ENCODE measurements around the gene CD109.
A peak's percentile ranks its signal among the peaks of the same experiment; 100 is the strongest.
"Not testable (repeated sequence)": the region's sequence is repeated elsewhere in the genome, so short reads cannot be mapped to it uniquely, and the experiment has no call there.

Gene CD109

DNA sequence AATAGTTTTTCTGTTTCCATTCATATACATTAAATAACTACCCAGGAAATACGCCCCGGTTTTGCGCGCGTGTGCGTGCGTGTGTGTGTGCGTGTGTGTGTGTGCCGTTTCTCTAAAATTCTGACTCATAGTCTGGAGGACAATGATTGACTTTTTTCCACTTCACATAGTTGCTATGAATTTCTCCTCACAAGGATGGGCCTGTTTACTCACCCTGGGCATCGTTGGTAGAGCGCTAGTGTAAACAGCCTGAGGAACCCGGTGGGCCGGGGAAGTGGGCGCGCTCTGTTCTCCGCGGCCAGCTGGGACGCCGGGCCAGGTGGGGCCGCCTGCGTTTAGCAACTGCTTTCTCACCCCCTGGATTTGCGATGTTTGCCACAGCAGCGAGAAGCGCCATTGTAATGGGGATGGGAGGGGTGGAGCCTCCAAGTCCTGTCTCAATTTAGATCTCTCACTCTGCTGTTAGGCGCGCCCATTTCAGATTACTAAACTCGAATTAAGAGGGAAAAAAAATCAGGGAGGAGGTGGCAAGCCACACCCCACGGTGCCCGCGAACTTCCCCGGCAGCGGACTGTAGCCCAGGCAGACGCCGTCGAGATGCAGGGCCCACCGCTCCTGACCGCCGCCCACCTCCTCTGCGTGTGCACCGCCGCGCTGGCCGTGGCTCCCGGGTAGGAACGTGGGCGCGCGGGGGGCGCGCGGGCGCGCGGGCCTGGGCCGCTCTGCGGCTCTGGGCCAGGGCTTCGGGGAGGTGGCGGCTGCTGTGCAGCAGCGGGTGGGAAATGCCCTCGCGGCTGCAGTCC lies at the start of gene CD109:
Gene CD109 (plus strand): TSS at position 585 of the 803 bp plus-strand sequence. CDS start 13 bp downstream, at position 598.
- peak; percentile 88 for DNase-seq (ENCODE audit: low read depth)

DNA sequence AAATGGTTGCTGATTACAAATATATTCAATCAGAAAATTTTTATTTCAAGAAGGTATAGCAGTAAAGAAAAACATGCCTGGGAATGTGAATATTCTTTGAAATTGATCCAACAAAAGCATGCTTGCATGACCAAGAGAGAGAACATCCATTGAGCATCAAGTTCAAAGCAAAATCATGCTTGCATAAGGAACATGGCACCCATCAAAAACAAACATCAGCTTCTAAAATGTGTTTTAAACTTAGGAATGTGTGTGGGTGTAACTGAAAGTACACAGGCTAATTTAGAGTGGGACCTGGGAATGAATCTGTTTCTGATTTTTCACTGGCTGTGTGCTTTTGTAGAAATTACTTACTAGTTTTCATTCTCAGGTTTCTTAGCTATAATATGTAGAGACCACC lies 47.8 kb upstream of the CD109 start:
- DNase-seq (ENCODE audit: low read depth) = no peak

DNA sequence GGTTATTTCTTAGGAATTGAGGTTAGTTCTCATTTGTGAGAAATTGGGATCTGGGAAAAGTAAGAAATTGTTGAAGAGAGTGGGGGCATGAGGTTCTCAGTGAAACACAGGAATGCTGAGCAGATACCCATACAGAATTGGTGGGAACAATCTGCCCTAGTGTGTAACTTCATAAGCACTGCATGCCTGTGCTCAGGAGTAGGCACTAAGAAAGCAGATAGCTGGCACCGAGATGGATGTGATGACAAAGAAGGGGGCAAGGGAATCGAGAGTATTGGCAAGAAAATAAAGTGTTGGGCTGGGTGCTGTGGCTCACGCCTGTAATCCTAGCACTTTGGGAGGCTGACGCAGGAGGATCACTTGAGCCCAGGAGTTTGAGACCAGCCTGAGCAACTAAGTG lies 46.2 kb upstream of the CD109 start:
- no peak for DNase-seq (ENCODE audit: low read depth)

DNA sequence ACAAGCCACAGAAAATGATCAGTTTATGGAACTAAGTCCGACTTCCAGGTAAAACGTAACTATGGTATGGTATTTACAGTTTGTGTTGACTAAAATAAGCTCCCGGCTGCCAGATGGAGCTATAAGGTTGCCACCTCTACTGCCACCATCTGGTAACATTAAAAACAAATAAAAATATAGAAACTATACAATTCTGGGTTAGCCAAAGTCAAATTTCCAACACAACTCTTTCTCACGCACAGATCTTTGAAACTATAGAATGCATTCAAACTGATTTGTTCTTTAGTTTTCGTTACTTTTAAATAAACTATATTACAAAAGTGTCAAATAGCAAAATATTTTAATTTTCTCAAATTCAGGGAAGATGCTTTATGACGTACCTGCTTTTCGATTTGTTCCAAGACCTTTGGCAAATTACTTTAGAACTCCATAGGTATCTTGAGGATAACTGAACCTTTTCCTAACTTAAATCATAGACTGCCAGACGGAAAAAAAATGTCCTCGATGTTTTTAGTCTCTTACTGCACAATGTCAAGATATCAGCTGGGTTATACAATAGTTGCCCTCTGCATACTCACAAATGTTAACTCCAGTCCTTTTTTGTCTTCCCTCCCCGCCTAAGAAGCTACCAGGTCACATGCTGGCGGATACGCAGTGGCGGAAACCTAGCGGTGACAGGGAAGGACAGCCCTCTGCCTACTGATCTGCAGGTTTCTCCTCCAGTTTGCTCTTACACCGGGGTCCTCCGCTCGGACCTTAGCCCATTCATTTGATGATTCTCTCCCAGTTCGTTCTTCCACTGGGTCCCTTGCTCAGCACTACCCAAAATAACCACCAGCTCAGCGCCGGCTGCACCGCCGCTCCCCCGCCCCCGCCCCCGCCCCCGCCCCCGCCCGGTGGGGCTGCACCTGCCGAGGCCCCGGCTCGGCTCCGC lies 43.1 kb upstream of the CD109 start:
- peak; percentile 75 for DNase-seq (ENCODE audit: low read depth)

DNA sequence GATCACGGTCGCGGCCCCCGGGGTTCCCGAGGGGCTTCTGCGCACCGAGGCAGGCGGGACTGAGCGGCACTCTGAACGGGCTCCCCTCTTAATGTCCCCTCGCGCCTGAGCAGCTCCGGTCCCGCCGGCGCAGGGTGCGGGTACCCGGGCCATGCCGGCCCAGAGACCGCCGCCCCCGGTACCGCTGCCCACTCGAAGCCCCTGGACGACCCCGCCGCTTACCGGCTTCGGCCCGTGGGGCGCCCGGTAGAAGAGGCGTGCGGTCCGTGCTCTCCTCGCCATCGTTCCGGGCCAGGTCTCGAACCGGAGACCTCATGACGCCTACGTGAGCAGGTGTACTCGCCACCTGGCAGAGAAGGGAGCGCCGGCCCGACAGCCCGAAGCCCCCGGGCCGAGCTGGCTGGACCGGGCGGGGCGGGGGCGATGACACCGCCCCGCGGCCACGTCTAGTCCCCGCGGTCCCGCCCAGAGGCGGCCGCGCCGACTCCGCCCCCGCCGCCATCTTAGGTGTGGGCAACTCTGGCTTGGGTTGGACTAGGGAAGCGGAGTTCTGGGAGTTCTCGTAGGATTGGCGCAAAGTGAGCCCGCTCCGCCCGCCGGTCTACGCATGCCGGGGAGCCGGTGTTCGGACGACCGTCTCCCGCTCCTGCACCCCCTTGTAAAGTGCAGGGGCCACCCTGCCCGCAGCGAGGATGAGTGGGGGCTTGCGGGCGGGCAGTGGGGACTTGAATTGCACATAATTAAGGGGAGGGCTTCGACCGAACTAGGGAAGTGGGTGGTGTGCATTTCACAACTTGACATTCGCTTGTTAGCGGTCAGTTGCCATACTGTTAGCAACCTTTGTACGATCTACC lies 42.2 kb upstream of the CD109 start, which contains the start of gene SLC17A5:
Gene SLC17A5 (minus strand): TSS at position 422 of the 854 bp plus-strand sequence. CDS start 106 bp downstream, at position 316.
- DNase-seq (ENCODE audit: low read depth) = peak; percentile 95

DNA sequence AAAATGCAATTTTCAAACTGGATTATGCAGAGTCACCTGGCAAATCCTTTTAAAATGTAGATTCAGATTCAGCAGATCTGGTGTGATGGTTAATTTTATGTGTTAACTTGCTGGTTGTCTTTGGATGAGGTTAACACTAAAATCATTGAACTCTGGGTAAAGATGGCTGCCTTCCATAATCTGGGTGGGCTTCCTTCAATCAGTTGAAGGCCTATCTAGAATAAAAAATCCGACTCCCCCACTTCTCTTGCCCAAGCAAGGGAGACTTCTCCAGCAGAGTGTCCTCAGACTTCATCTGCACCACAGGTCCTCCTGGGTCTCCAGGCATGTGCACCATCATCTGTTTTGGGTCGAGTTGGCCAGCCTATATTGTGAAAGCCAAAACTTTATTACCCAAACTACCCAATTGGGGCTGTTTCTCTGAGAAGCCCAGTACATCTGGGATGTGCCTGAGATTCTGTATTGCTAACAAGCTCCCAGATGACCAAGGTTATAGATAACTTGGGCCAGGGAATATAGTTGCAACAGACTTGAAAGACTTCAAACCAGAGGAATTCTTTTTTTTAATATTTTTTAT lies 40.6 kb upstream of the CD109 start:
- no peak for DNase-seq (ENCODE audit: low read depth)

DNA sequence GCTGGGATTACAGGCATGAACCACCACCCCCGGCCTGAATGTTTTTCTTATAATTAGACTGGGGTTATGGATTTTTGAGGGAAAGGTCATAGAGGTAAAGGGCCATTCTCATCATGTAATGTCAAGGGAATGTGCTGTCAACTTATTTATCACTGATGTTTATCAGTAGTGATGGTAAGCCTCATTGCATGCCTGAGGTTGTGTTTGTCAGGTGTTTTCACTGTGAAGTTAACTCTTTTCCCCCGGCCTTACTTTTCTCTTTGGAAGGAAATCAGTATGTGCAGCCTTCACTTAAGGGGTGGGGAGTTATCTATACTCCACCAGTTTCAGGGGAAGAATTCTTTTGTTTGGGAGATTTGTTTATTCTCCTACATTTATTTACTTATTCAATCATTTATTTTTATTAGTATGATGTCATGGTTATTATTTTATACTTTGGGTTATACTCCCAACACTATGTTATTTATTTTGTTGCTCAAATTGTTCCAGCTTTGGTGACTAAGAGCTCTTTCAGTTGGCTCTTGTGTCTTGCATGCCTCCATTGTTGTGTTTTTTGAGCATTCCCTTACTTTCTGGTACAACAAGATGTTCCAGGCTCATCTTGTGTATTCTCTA lies 39.4 kb upstream of the CD109 start:
- DNase-seq (ENCODE audit: low read depth) = no peak

DNA sequence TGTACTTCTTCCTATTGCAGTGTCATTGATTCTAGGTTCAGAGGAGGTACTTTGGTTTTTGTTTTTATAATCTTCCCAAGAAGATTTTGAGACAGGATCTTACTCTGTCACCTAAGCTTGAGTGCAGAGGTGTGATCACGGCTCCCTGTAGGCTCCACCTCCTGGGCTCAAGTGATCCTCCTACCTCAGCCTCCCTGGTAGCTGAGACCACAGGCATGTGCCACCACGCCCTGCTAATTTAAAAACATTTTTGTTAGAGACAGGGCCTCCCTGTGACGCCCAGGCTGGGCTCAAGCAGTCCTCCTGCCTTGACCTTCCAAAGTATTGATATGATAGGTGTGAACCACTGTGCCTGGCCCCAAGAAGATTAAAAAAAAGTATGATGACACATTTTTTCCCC lies 38.8 kb upstream of the CD109 start:
- no peak for DNase-seq (ENCODE audit: low read depth)

DNA sequence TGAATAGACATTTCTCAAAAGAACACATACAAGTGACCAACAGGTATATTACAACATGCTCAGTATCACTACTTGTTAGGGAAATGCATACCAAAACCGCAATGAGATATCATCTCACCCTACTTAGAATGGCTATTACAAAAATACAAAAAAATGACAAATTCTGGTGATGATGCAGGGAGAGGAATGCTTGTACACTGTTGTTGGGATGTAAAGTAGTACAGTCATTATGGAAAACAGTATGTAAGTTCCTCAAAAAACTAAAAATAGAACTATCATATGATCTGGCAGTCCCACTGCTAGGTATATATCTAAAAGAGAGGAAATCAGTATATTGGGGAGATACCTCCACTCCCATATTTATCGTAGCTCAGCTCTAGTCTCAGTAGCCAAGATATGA lies 31.3 kb upstream of the CD109 start:
- peak; percentile 42 for DNase-seq (ENCODE audit: low read depth)

DNA sequence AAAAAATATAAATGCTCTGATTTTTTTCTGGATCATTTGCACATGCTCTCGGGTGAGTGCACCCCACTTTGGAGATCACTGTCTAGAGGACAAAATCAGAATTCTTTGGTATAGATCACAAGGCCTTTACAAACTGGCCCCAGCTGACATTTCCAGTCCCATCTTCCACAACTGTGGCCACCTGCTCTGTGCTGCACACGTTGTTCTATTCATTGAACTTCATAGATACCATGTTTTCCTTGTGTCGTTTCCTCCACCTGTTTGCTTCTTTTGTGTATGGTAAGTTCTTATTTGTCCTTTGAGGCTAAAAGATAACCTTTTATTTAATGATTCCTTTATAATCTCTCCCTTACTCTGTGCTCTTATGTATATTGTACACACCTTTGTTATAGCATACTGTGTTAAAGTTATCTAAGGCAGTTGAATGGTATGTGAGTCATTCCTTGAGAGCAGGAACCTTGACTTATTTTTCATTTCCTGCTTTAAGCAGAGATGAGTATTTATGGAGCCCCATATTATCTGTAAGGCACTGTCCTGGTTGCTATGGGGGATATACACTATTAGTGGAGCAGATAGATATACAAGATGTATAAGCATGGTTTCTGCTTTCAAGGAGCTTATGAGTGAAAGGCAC lies 30.2 kb upstream of the CD109 start:
- peak; percentile 63 for DNase-seq (ENCODE audit: low read depth)

DNA sequence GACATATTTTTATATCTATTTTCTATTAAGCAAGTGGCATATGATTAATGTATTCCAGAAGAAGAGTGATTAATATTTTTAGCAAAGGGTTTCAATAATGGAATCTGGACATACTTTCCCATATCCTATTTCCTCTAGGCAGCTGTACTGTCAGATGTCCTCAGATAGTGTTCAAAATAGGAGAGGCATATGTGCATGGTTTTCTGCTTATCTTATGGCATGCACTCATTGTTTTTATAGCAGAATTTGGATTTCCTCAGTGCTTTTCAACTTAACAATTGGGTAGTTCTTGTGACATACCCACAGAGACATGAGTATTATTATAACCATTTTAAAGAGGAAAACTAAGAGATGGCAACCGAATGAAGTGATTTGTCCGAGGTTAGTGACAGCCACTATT lies 29.6 kb upstream of the CD109 start:
- no peak for DNase-seq (ENCODE audit: low read depth)

DNA sequence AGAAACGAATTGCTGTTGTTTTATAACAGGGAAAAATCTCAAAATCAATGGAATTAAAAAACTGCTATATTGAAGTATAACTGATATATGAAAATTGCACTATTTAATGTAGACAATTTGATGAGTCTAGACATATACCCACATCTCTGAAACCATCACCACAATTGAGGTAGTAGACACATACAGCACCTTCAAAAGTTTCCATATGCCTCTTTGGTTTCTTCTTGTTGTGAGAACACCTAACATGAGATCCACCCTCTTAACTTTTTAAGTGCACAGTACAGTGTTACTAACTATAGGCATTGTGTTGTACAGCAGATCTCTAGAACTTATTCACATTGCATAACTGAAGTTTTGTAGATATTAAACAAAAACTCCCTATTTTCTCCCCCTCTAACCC lies 28.2 kb upstream of the CD109 start:
- DNase-seq (ENCODE audit: low read depth) = no peak

DNA sequence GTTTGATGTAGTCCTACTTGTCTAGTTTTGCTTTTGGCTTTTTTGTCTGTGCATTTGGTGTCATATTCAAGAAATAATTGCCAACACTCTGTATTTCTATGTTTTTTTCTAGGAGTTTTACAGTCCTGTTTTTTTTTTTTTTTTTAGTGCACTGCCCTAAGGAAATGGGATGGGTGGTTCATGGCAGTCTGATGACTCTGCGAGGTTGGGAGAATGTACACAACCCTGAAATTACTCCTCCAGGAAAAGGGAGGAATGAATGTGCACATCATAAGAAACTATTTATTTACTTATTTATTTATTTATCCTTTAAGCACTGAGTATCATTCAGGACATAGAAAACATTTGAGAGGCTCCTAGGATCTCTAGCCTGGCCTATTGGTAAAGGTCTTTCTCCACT lies 27.0 kb upstream of the CD109 start:
- no peak for DNase-seq (ENCODE audit: low read depth)

DNA sequence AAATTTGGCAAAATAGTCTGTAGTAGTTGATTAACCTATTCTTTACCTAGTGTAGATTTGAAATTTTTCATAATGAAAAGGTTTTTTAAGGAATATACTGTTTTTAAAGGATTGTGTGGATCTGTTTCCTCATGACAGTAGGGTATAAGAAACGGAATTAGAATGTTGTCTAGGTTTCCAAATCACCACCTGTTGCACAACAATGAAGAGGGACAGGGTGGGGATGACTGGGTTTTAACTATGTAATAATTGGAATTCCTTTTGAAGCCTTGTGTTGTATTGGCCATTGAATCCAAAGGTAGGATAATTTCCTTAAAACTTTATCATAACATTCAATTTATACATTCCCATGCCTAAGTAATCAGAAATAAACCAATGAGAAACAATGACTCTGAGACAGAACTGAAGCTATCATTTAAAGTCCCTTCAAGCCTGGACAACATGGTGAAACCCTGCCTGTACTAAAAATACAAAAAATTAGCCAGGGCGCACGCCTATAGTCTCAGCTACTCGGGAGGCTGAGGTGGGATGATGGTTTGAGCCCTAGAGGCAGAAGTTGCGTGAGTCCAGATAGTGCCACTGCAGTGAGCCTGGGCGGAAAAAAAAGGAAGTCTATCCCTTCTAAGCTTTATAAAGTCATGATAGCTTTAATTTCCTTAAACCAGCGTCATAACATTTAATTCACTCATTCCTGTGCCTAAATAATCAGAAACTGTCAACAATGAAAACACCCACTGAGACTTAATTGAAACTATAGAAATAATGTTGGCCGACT lies 23.9 kb upstream of the CD109 start:
- no peak for DNase-seq (ENCODE audit: low read depth)

DNA sequence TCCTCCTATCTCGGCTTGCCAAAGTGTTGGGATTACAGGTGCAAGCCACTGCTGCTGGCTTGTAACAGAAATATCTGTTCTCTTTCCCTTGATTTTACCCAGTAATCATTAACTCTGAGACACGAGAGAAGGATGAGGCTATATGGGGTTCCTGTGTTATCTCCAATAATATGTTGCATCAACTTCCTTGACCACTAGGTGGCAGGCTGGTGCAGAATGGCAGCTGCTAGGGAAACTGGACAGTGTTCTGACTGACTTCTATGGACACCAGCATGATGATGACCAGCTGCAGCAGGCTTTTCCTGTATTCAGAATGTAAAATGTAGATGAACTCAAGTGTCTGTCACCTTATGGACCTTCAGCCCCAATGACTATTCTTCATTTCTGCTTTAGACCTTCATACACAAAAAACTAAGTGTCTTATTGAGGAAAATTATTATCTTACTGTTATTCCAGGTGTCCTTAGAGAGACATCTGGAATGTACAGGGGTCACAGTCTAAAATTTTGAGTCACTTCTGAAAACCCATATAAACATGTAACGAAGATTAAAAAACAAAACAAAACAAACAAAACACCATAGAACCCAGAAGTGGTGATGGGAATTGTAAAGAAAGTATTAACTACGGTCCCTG lies 20.4 kb upstream of the CD109 start:
- DNase-seq (ENCODE audit: low read depth) = peak; percentile 81

DNA sequence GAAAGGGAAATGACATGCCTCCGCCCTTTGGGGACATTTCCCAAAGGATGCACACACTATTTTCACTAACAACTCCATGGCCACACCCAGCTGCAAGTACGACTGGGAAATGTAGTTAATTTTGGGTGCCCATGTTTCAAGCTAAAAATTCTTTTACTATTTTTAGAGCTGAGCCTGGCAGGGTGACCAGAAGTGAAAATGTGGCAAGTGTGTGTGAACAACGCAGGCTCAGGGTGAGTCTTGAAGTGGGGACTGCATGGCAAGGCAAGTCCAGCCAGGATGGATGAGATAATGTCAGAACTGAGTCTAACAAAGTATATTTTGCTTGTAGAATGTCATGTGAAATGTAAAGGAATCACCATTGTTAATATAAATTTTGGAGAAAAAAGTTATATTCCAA lies 17.0 kb upstream of the CD109 start:
- no peak for DNase-seq (ENCODE audit: low read depth)

DNA sequence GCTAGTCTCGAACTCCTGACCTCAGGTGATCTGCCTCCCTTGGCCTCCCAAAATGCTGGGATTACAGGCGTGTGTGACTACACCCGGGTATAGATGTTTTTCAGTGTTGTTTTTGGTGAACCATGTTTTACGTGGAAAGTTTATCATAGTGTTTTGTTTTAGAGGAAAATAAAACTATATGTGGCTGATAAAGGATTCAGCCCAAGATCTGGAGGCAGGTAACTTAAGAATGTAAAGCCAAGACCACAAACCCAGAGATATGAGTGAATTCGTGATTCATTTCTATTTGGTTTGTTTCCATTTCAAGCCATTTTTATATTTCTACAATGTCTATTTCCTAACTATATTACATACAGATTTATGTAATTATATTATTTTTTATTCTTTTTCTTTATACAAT lies 16.2 kb upstream of the CD109 start:
- not testable (repeated sequence) for DNase-seq (ENCODE audit: low read depth)

DNA sequence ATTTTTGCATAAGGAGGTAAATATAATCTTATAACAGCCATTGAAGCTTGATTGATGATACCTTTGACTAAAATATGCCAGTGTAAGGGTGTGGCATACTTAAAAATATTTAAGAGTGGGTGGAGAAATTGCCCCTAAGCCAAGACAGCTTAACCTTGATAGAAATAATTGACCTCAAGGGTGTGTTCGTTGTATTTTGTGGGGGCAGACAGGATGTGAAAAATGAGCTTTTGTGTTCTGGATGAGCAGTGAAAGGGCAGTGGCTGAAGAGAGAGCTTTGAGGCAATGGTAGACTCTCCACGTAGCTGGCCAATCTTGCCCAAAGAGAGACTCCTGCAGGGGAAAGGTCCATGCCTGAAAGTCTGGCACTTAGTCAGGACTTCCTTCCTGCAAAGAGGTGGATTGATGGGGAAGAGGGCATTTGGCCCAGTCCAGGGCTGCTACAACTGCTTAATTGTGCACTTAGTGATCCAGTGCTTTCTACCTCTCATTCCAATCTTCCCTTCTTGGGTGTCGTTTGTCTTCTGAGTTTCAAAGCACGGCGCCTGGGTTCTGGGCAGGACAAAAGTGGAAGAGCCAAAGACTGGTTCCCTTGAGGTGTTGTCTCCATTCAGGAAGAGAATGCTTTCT lies 15.6 kb upstream of the CD109 start:
- DNase-seq (ENCODE audit: low read depth) = no peak

DNA sequence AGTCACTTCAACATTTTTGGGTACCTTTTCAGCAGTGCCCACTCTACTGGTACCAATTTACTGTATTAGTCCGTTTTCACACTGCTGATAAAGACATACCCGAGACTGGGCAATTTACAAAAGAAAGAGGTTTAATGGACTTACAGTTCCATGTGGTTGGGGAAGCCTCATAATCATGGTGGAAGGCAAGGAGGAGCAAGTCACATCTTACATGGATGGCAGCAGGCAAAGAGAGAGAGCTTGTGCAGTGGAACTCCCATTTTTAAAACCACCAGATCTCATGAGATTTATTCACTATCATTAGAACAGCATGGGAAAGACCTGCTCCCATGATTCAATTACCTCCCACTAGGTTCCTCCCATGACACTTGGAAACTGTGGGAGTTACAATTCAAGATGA lies 12.4 kb upstream of the CD109 start:
- not testable (repeated sequence) for DNase-seq (ENCODE audit: low read depth)
